Psoas muscle (tissue), 8 donors: ENCODE results near the gene LYRM9. TPM values are rescaled to one million over a fixed set of nuclear protein-coding genes. Genes with fewer than 3 reads are reported as not detected.
A peak's percentile ranks its signal among the peaks of the same experiment; 100 is the strongest.

ENCODE experiments used
- ATAC-seq, 4 donors: fragments of 200-7000 bp; cut with Tn5 transposase; one replicate each; pipeline ENCODE4 v1.9.1; 2020; ENCODE audit warnings: moderate library complexity in 3 of 4, mild to moderate bottlenecking in 2 of 4
- DNase-seq, 2 donors: peaks; one replicate each; pipeline ENCODE4 v3.0.0-alpha.2; 2020
- H3K27ac ChIP-seq: fragments of 200-600 bp; one replicate; pipeline ENCODE4 v1.8.0; 2022
- H3K27me3 ChIP-seq, 3 donors: fragments of 200-600 bp in 1 of 3; one replicate each; pipeline versions ENCODE4 v1.6.1 to v1.8.0; 2013 to 2022; ENCODE audit warnings: low read length in 2 of 3, mild to moderate bottlenecking in 2 of 3, moderate library complexity in 1 of 3; ENCODE audit not compliant: insufficient read depth in 3 of 3
- H3K36me3 ChIP-seq, 2 donors: fragments of 200-600 bp in 1 of 2; one replicate each; pipeline versions ENCODE4 v1.6.1 to v1.8.0; 2013 to 2022; ENCODE audit warnings: low read depth in 1 of 2, mild to moderate bottlenecking in 1 of 2, moderate library complexity in 1 of 2; ENCODE audit not compliant: insufficient read depth in 1 of 2
- H3K4me1 ChIP-seq: fragments of 200-600 bp; one replicate; pipeline ENCODE4 v1.8.0; 2022
- H3K4me3 ChIP-seq: fragments of 200-600 bp; one replicate; pipeline ENCODE4 v1.8.0; 2022; ENCODE audit warnings: mild to moderate bottlenecking
- H3K9me3 ChIP-seq: fragments of 200-600 bp; one replicate; pipeline ENCODE4 v1.8.0; 2022
- WGBS, 3 donors: extraction: QIAGEN DNeasy Blood & Tissue Kit; methylation state at CpG; one replicate each; pipeline versions ENCODE4 v1.1.6 to v1.1.7; 2013; 5-methylcytosine and 5-hydroxymethylcytosine counted together
- intact Hi-C, 2 donors: fragments of 100-400 bp; cut with DNase I; formaldehyde crosslinking; loops; one replicate each; pipeline versions ENCODE4 v1.11.0 to v1.14.2; 2022
- polyA plus RNA-seq, 3 donors: library from polyadenylated mRNA; stranded (reverse); fragments of 200-250 nt; gene quantifications; one replicate each; pipeline ENCODE4 v1.2.3, GENCODE V29; 2013
- total RNA-seq, 4 donors: library from RNA; stranded (reverse); fragmentation: NEBNext Ultra II Directional in 2 of 4; extraction: Animal tissue kit (Norgen Biotek cat#: 25700) in 2 of 4; gene quantifications; one replicate each; pipeline versions ENCODE4 v1.2.1 to v1.2.4, GENCODE V29; 2021 to 2023
- TF ChIP-seq, protein P1 (sequence below): fragments of 200-600 bp; IDR thresholded peaks from one replicate; pipeline ENCODE4 v1.8.0; 2022; ENCODE audit warnings: antibody characterized with exemption
- donor health status: healthy with polysubstance abuse.
- donor health status: DM: no; HTN: no; CAD: no; lungs with moderate emphysema.
- donor health status: Bipolar disorder and iron deficiency.
- donor health status: healthy.
- donor health status: DM: yes; HTN: yes; CAD: no.
- donor health status: DM: no; HTN: no; CAD: no.
- donor health status: DM: no; HTN: no; CAD: no.
- donor health status: DM: yes; HTN: yes; CAD: no.

LYRM9 gene
- total and polyA plus RNA-seq, 7 donors, result 4.5 to 11.3 (median 5.8) TPM

- Histone ChIP-seq H3K27me3 (no peaks in the 10 kb centered on the region), H3K9me3 (no peaks in the 10 kb centered on the region), H3K4me1 (peaks cover 8% of the 10 kb centered on the region), H3K4me3 (no peak overlapping the region), H3K27ac (no peak overlapping the region), H3K36me3 (no peaks in the 10 kb centered on the region)
- WGBS, 3 donors, result 74 to 78% (median 77%) methylated on average over 7 of the region's 7 CpGs
- TF ChIP-seq, protein P1, sequence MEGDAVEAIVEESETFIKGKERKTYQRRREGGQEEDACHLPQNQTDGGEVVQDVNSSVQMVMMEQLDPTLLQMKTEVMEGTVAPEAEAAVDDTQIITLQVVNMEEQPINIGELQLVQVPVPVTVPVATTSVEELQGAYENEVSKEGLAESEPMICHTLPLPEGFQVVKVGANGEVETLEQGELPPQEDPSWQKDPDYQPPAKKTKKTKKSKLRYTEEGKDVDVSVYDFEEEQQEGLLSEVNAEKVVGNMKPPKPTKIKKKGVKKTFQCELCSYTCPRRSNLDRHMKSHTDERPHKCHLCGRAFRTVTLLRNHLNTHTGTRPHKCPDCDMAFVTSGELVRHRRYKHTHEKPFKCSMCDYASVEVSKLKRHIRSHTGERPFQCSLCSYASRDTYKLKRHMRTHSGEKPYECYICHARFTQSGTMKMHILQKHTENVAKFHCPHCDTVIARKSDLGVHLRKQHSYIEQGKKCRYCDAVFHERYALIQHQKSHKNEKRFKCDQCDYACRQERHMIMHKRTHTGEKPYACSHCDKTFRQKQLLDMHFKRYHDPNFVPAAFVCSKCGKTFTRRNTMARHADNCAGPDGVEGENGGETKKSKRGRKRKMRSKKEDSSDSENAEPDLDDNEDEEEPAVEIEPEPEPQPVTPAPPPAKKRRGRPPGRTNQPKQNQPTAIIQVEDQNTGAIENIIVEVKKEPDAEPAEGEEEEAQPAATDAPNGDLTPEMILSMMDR, result no peak
- no peak for ATAC-seq
- intact Hi-C loops, result loop anchor here in 1 of 2 donors (5.0 kb wide), 1 partner anchor 89 kb away; no protein-coding TSS in a partner anchor
- no peak for DNase-seq
Measured at GRCh38 chr17:27896701-27897100, 3.5 kb upstream of the LYRM9 start.

GRCh38 chr17:27895940-27896535 is 2.9 kb upstream of the LYRM9 start:
- Histone ChIP-seq H3K4me3 (no peak overlapping the region), H3K27ac (no peak overlapping the region), H3K9me3 (no peaks in the 10 kb centered on the region), H3K4me1 (peaks cover 8% of the 10 kb centered on the region), H3K36me3 (no peaks in the 10 kb centered on the region), H3K27me3 (no peaks in the 10 kb centered on the region)
- intact Hi-C loops, result loop anchor here in 1 of 2 donors (5.0 kb wide), 1 partner anchor 89 kb away; no protein-coding TSS in a partner anchor
- 91 to 93% (median 93%) methylated on average over 1 of the region's 1 CpG for WGBS, 3 donors
- no peak for DNase-seq
- TF ChIP-seq, protein P1, result no peak
- no peak for ATAC-seq

DNA sequence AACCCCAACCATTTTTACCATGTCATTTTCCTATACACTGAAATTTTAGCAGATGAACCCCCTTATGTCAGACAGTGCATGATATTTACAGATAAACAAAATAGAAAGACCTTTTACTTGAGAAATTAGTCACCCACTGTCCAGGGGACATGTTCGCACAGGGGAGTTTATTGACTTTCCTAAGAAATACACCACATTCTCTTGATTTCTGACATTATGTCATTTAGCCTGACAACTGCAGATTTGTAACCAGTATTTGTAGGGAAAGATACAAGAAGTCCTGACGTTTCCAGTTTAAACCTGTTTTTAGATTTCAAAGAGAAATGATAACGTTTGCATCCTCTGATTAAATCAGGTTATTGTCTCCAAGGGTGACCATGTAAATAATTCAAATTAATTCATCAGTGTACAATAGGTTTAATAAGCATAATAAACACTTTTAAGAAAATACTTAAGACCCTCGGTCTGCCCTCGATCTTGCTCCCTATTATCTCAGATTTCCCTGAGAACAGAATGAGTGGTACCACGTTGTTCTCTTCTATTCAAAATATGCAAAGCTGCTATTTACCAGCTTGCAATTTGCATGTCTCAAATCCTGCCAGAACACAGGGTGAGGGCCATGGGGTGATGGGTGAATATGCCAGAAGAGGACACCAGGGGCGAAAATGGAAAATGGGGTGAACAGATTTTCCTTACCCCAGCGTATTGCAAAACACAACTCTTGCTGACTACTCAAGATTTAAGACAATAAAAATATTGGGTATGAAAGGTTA is 2.1 kb upstream of the LYRM9 start:
- ATAC-seq (no peak), DNase-seq (no peak)
- WGBS, 3 donors, result 24 to 34% (median 28%) methylated on average over 8 of the region's 8 CpGs
- Histone ChIP-seq H3K4me3 (no peak overlapping the region), H3K4me1 (peaks cover 8% of the 10 kb centered on the region), H3K27me3 (no peaks in the 10 kb centered on the region), H3K36me3 (no peaks in the 10 kb centered on the region), H3K27ac (no peak overlapping the region), H3K9me3 (no peaks in the 10 kb centered on the region)
- TF ChIP-seq, protein P1, result no peak
- intact Hi-C loops, result loop anchor here in 1 of 2 donors (5.0 kb wide), 1 partner anchor 88 kb away; no protein-coding TSS in a partner anchor

- Histone ChIP-seq H3K27ac (no peak overlapping the region), H3K36me3 (no peaks in the 10 kb centered on the region), H3K4me1 (peaks cover 8% of the 10 kb centered on the region), H3K27me3 (no peaks in the 10 kb centered on the region), H3K4me3 (peak overlapping the region; percentile 90), H3K9me3 (no peaks in the 10 kb centered on the region)
- 28 to 35% (median 32%) methylated on average over 7 of the region's 7 CpGs for WGBS, 3 donors
- intact Hi-C loops, result loop anchor here in 1 of 2 donors (1.0 kb wide), 1 partner anchor 89 kb away; no protein-coding TSS in a partner anchor
- TF ChIP-seq, protein P1, result no peak
- ATAC-seq (no peak), DNase-seq (no peak)
Measured at GRCh38 chr17:27893841-27894503, 807 bp upstream of the LYRM9 start.
